ENCODE results near the gene SSU72.

DNA sequence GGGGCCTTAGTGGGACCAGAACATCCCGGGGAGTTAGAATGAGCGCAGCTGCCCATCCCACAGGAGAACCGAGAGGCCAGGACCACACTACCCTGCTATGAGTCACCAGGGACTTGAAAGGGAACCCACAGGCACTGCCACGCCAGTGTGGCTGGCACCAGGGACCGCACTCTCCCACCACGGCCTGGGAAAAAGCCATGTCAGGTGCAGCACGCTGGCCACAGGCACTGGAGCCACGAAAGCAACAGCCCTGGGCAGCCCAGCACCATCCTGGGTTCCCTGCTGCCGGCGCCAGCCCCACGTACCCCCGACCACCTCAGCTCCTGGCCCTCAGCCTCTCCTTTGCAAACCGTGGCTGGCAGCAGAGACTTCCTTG lies 20.1 kb downstream of the SSU72 start:
- TF ChIP-seq, protein P1, sequence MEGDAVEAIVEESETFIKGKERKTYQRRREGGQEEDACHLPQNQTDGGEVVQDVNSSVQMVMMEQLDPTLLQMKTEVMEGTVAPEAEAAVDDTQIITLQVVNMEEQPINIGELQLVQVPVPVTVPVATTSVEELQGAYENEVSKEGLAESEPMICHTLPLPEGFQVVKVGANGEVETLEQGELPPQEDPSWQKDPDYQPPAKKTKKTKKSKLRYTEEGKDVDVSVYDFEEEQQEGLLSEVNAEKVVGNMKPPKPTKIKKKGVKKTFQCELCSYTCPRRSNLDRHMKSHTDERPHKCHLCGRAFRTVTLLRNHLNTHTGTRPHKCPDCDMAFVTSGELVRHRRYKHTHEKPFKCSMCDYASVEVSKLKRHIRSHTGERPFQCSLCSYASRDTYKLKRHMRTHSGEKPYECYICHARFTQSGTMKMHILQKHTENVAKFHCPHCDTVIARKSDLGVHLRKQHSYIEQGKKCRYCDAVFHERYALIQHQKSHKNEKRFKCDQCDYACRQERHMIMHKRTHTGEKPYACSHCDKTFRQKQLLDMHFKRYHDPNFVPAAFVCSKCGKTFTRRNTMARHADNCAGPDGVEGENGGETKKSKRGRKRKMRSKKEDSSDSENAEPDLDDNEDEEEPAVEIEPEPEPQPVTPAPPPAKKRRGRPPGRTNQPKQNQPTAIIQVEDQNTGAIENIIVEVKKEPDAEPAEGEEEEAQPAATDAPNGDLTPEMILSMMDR (IDR thresholded peaks at IDR 0.05): no peak
- TF ChIP-seq EP300 (IDR thresholded peaks at IDR 0.05) (no peak), POLR2AphosphoS5 (IDR thresholded peaks at IDR 0.05) (no peak), POLR2A (IDR thresholded peaks at IDR 0.05) (no peak)
